Measurements from ENCODE around the gene OMA1.

The OMA1 gene

DNA sequence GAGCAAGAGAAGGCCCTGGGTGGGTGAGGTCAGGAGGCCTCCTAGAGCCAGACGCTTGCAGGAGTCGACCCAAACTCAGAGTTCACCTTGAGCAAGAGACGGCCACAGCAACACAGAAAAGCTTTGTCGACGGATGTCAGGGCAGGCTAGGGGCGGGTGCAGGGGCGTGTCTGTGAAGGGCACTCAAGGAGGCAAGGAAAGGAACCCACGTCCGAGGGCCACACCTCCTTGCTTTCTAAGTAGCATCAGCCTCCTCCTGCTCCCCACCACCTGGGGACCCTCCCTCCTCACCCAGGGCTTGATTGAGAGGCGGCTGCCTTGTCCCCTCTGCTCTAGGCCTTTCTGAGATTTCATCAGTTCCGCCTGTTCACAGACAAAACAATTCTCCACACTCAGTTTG is 92.1 kb downstream of the OMA1 start:
- Histone ChIP-seq H3K4me1 (ENCODE audit: low read length) (no peaks in the 10 kb centered on the region), H3K9me2 (replicated peaks; ENCODE audit: insufficient read depth, low read length) (no peaks in the 10 kb centered on the region), H3F3A (ENCODE audit: insufficient read depth, low read length) (no peaks in the 10 kb centered on the region), H3K9ac (ENCODE audit: low read length) (no peak overlapping the region), H3K79me2 (ENCODE audit: low read length) (no peaks in the 10 kb centered on the region), H3K36me3 (replicated peaks; ENCODE audit: insufficient read depth, low read length) (no peaks in the 10 kb centered on the region), H4K20me1 (ENCODE audit: insufficient read depth, low read length) (no peaks in the 10 kb centered on the region), H3K27ac (ENCODE audit: low read length) (no peak overlapping the region), H3K4me2 (ENCODE audit: low read depth, low read length) (no peak overlapping the region), H3K9me3 (replicated peaks; ENCODE audit: insufficient read depth, low read length) (no peaks in the 10 kb centered on the region), H3K27me3 (replicated peaks; ENCODE audit: insufficient read depth, low read length) (no peaks in the 10 kb centered on the region), H2AFZ (ENCODE audit: low read length) (no peak overlapping the region), H3K4me3 (ENCODE audit: low read length) (no peak overlapping the region)
- TF ChIP-seq, protein P1, sequence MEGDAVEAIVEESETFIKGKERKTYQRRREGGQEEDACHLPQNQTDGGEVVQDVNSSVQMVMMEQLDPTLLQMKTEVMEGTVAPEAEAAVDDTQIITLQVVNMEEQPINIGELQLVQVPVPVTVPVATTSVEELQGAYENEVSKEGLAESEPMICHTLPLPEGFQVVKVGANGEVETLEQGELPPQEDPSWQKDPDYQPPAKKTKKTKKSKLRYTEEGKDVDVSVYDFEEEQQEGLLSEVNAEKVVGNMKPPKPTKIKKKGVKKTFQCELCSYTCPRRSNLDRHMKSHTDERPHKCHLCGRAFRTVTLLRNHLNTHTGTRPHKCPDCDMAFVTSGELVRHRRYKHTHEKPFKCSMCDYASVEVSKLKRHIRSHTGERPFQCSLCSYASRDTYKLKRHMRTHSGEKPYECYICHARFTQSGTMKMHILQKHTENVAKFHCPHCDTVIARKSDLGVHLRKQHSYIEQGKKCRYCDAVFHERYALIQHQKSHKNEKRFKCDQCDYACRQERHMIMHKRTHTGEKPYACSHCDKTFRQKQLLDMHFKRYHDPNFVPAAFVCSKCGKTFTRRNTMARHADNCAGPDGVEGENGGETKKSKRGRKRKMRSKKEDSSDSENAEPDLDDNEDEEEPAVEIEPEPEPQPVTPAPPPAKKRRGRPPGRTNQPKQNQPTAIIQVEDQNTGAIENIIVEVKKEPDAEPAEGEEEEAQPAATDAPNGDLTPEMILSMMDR (IDR thresholded peaks at IDR 0.05; ENCODE audit: low read length), result no peak
- TF ChIP-seq EZH2phosphoT487 (IDR thresholded peaks at IDR 0.05; ENCODE audit: low read length) (no peak), EZH2 (optimal IDR thresholded peaks at IDR 0.05; ENCODE audit: low read depth, low read length) (no peak)
- no peak for DNase-seq

DNA sequence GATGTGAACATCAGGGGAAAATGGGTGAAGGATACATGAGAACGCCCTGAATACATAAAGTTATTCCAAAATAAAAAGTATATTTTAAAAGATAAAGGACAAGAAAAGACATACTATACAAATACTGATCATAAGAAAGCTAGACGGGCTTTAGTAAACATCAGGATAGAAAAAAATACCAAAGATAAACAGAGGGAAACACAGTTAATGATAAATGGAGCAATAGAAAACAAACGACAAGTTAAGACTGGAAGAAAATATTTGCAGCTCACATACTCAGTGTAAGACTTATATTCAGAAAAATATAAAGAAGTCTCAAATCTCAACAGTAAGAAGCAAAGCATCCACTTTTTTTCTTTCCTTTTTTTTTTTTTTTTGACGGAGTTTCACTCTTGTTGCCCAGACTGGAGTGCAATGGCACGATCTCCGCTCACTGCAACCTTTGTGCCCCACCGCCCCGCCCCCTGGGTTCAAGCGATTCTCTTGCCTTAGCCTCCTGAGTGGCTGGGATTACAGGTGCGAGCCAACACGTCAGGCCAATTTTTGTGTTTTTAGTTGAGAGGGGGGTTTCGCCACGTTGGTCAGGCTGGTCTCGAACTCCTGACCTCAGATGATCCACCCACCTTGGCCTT is 94.8 kb downstream of the OMA1 start:
- H3K4me1 ChIP-seq (ENCODE audit: low read length), result no peaks in the 10 kb centered on the region
- no peak overlapping the region for H3K4me2 ChIP-seq (ENCODE audit: low read depth, low read length)
- H3K9me2 ChIP-seq (replicated peaks; ENCODE audit: insufficient read depth, low read length), result no peaks in the 10 kb centered on the region
- H3K27me3 ChIP-seq (replicated peaks; ENCODE audit: insufficient read depth, low read length), result no peaks in the 10 kb centered on the region
- no peaks in the 10 kb centered on the region for H3K36me3 ChIP-seq (replicated peaks; ENCODE audit: insufficient read depth, low read length)
- H4K20me1 ChIP-seq (ENCODE audit: insufficient read depth, low read length), result no peaks in the 10 kb centered on the region
- no peaks in the 10 kb centered on the region for H3F3A ChIP-seq (ENCODE audit: insufficient read depth, low read length)
- H3K9me3 ChIP-seq (replicated peaks; ENCODE audit: insufficient read depth, low read length), result no peaks in the 10 kb centered on the region
- no peak overlapping the region for H3K9ac ChIP-seq (ENCODE audit: low read length)
- no peak overlapping the region for H3K27ac ChIP-seq (ENCODE audit: low read length)
- H3K4me3 ChIP-seq (ENCODE audit: low read length), result no peak overlapping the region
- H2AFZ ChIP-seq (ENCODE audit: low read length), result no peak overlapping the region
- TF ChIP-seq, protein P1 (IDR thresholded peaks at IDR 0.05; ENCODE audit: low read length), result no peak
- TF ChIP-seq EZH2 (optimal IDR thresholded peaks at IDR 0.05; ENCODE audit: low read depth, low read length) (no peak), EZH2phosphoT487 (IDR thresholded peaks at IDR 0.05; ENCODE audit: low read length) (no peak)
- no peaks in the 10 kb centered on the region for H3K79me2 ChIP-seq (ENCODE audit: low read length)
- DNase-seq, result no peak

DNA sequence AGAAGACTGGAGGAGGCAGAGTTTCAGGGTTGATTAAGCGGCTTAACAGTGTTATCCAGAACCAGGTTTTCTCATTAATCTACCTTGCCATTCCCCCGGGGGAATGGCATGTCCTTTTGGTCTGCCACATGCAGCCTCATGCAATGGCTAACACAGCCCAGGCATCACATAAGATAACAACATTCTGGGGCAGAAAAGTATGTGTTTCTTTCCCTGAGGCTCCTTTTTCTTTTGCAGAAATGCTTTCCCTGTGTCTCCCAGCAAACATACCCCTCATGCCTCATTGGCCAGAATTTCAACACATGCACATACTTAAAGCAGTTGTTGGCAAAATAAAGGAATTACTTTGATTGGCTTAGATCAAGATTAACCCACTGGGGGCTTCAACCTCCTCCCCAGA is 98.6 kb downstream of the OMA1 start:
- Histone ChIP-seq H3K4me2 (ENCODE audit: low read depth, low read length) (no peak overlapping the region), H3F3A (ENCODE audit: insufficient read depth, low read length) (no peaks in the 10 kb centered on the region), H2AFZ (ENCODE audit: low read length) (no peak overlapping the region), H3K36me3 (replicated peaks; ENCODE audit: insufficient read depth, low read length) (no peaks in the 10 kb centered on the region), H3K9me2 (replicated peaks; ENCODE audit: insufficient read depth, low read length) (no peaks in the 10 kb centered on the region), H3K9ac (ENCODE audit: low read length) (no peak overlapping the region), H3K4me1 (ENCODE audit: low read length) (no peaks in the 10 kb centered on the region), H3K27me3 (replicated peaks; ENCODE audit: insufficient read depth, low read length) (no peaks in the 10 kb centered on the region), H3K4me3 (ENCODE audit: low read length) (no peak overlapping the region), H3K27ac (ENCODE audit: low read length) (no peak overlapping the region), H3K9me3 (replicated peaks; ENCODE audit: insufficient read depth, low read length) (no peaks in the 10 kb centered on the region), H4K20me1 (ENCODE audit: insufficient read depth, low read length) (no peaks in the 10 kb centered on the region), H3K79me2 (ENCODE audit: low read length) (no peaks in the 10 kb centered on the region)
- TF ChIP-seq, protein P1 (IDR thresholded peaks at IDR 0.05; ENCODE audit: low read length), result no peak
- TF ChIP-seq EZH2 (optimal IDR thresholded peaks at IDR 0.05; ENCODE audit: low read depth, low read length) (no peak), EZH2phosphoT487 (IDR thresholded peaks at IDR 0.05; ENCODE audit: low read length) (no peak)
- DNase-seq, result no peak
